AG04449 (cell line): ENCODE results near the gene TRAP1.
"Not testable (repeated sequence)": the region's sequence is repeated elsewhere in the genome, so short reads cannot be mapped to it uniquely, and the experiment has no call there.

ENCODE experiments used
- CTCF ChIA-PET: fragments of 350-600 bp; formaldehyde crosslinking; extraction: SDS; loops from one replicate; lab custom pipeline; 2021; ENCODE audit warnings: antibody characterized with exemption; lab: Yijun Ruan, JAX
- POLR2A ChIA-PET: fragments of 400-600, 350-600 bp; formaldehyde crosslinking; extraction: SDS; loops from one replicate; lab custom pipeline; 2020; ENCODE audit warnings: antibody characterized with exemption, inconsistent platforms; lab: Yijun Ruan, JAX
- DNase-seq: peaks from one replicate; pipeline ENCODE4 v3.0.0-alpha.2; 2010; ENCODE audit warnings: low read depth, low spot score
- H3K4me3 ChIP-seq: 2 replicates; pipeline ENCODE4 v1.5.1; 2011; ENCODE audit warnings: low read depth, mild to moderate bottlenecking, control low read depth, low read length
- TF ChIP-seq, protein P1 (sequence below): IDR thresholded peaks from one replicate; pipeline ENCODE4 v1.5.1; 2011; ENCODE audit warnings: mild to moderate bottlenecking, moderate library complexity, low read length, control low read depth, inconsistent platforms; ENCODE audit not compliant: insufficient read depth; ENCODE audit errors: missing control alignments

TRAP1 gene

GRCh38 chr16:3715430-3715829 lies 1.9 kb downstream of the TRAP1 start:
- H3K4me3 ChIP-seq = no peak overlapping the region
- POLR2A ChIA-PET = no interaction called here
- no peak for DNase-seq
- TF ChIP-seq, protein P1, sequence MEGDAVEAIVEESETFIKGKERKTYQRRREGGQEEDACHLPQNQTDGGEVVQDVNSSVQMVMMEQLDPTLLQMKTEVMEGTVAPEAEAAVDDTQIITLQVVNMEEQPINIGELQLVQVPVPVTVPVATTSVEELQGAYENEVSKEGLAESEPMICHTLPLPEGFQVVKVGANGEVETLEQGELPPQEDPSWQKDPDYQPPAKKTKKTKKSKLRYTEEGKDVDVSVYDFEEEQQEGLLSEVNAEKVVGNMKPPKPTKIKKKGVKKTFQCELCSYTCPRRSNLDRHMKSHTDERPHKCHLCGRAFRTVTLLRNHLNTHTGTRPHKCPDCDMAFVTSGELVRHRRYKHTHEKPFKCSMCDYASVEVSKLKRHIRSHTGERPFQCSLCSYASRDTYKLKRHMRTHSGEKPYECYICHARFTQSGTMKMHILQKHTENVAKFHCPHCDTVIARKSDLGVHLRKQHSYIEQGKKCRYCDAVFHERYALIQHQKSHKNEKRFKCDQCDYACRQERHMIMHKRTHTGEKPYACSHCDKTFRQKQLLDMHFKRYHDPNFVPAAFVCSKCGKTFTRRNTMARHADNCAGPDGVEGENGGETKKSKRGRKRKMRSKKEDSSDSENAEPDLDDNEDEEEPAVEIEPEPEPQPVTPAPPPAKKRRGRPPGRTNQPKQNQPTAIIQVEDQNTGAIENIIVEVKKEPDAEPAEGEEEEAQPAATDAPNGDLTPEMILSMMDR = no peak
- CTCF ChIA-PET = interaction anchor here (7.2 kb wide), 1 partner anchor 25 kb away, joined by 34 read pairs; no protein-coding TSS in a partner anchor

- CTCF ChIA-PET = interaction anchor here (7.2 kb wide), 1 partner anchor 24 kb away, joined by 34 read pairs; no protein-coding TSS in a partner anchor
- H3K4me3 ChIP-seq, POLR2A ChIA-PET, DNase-seq: not testable (repeated sequence)
Measured at GRCh38 chr16:3714378-3714777, 2.9 kb downstream of the TRAP1 start.

DNA sequence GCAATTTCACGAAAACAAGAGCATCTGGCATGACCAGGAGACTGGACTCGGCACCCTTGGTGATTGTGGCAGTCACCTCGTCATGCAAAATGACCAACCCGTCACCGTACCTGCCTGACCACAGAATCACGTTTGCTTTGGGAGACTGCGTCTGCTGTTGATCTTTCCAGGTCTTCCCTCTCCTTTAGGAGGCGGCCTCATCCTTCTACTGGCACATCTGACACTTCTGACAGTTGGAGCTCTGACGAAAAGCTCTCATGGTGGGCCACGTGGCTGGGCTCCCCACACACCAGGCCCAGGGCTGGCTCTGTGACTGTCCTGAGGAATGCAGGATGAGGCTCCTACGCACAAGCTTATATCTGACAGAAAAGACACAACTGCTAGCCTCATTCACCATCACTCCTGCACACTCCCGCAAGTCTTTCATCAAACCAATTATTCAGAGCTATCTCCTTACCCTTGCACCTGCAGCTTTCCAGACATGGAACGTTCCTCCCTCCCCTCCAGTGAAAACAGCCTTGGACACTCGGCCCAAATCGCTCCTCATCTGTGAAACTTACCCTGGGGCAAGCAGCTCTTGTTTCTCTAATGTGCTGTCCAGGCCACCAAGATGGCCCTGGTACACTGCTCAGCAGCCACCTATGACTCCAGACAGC lies 3.6 kb downstream of the TRAP1 start:
- ChIA-PET POLR2A (no interaction called here), CTCF (interaction anchor here (1.3 to 7.2 kb wide), 2 partner anchors 17 to 23 kb away, joined by 3 to 34 read pairs; no protein-coding TSS in a partner anchor)
- H3K4me3 ChIP-seq = no peak overlapping the region
- TF ChIP-seq, protein P1 = no peak
- DNase-seq = no peak

GRCh38 chr16:3712861-3713372 lies 4.4 kb downstream of the TRAP1 start:
- DNase-seq = no peak
- ChIA-PET POLR2A (no interaction called here), CTCF (interaction anchor here (1.2 to 7.2 kb wide), 3 partner anchors 12 to 22 kb away, joined by 3 to 34 read pairs (median 4); no protein-coding TSS in a partner anchor)
- TF ChIP-seq, protein P1 = no peak
- H3K4me3 ChIP-seq = no peak overlapping the region

DNA sequence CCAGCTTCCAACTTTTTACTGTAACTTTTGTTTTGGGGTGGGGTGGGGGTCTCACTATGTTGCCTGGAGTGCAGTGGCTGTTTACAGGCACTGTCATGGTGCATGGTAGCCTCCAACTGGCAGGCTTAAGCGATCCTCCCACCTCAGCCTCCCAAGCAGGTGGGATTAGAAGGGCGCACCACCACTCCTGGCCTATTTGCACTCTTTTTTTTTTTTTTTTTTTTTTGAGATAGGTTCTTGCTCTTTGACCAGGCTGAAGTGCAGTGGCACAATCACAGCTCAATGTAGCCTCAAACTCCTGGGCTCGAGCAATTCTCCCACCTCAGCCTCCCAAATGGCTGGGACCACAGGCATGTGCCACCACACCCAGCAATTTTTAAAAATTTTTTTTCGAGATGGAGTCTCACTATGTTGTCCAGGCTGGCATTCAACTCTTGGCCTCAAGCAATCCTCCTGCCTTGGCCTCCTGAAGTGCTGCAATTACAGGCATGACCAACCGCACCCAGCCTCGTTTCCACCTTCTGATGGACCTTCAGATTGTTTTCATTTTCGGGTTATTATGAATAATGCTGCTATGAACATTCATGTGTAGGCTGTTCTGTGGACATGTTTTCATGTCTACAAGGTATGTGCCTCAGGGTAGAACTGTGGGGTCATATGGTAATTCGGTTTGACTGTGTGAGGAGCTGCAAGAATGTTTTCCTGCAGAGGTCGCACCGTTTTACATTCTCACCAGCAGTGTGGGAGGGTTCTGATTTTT lies 10.9 kb downstream of the TRAP1 start:
- ChIA-PET POLR2A (no interaction called here), CTCF (no interaction called here)
- no peak overlapping the region for H3K4me3 ChIP-seq
- DNase-seq = no peak
- TF ChIP-seq, protein P1 = no peak

- no peak for DNase-seq
- TF ChIP-seq, protein P1 = no peak
- ChIA-PET POLR2A (no interaction called here), CTCF (interaction anchor here (1.0 to 5.0 kb wide), 3 partner anchors 11 to 542 kb away, joined by 3 to 47 read pairs (median 4); partner anchors contain the start of gene TRAP1)
- no peak overlapping the region for H3K4me3 ChIP-seq
Measured at GRCh38 chr16:3702082-3702481, 15.2 kb downstream of the TRAP1 start.
